ENCODE measurements around the gene CH25H.

DNA sequence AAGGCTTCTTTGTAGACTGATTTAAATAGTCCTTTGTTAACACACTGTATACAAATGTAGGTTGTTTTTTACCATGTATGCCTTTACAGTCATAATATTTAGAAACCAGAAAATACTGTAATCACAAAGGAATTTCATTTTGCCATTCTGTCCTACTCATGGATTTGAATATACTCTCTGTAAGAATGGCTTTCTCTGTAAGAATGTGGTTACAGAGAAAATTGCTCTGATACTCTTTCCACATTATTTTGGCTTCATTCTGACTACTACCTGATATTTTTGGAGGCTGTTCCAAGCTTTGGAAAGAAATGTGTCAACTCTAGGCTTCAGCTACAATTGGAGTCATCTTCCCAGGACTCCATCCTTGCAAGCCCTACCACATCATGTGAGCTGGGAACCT, 23.5 kb downstream of the CH25H start:
- TF ChIP-seq ARNT (IDR thresholded peaks at IDR 0.05) (no peak), SP1 (IDR thresholded peaks at IDR 0.05) (no peak), FOXM1 (IDR thresholded peaks at IDR 0.05; ENCODE audit: borderline replicate concordance) (no peak), NFRKB (IDR thresholded peaks at IDR 0.05) (no peak), FOXA1 (IDR thresholded peaks at IDR 0.05) (no peak), TARDBP (IDR thresholded peaks at IDR 0.05) (no peak), SUZ12 (IDR thresholded peaks at IDR 0.05) (no peak), FOXK2 (IDR thresholded peaks at IDR 0.05) (no peak), ELF4 (IDR thresholded peaks at IDR 0.05) (no peak), LEF1 (IDR thresholded peaks at IDR 0.05; ENCODE audit: borderline replicate concordance) (no peak)
- TF ChIP-seq, protein P1, sequence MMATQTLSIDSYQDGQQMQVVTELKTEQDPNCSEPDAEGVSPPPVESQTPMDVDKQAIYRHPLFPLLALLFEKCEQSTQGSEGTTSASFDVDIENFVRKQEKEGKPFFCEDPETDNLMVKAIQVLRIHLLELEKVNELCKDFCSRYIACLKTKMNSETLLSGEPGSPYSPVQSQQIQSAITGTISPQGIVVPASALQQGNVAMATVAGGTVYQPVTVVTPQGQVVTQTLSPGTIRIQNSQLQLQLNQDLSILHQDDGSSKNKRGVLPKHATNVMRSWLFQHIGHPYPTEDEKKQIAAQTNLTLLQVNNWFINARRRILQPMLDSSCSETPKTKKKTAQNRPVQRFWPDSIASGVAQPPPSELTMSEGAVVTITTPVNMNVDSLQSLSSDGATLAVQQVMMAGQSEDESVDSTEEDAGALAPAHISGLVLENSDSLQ (IDR thresholded peaks at IDR 0.05) = no peak
